Left lung (tissue), 10 donors: ENCODE measurements around the gene CMTM2. TPM values are rescaled to one million over a fixed set of nuclear protein-coding genes. Genes with fewer than 3 reads are reported as not detected.
"Not testable (repeated sequence)": the region's sequence is repeated elsewhere in the genome, so short reads cannot be mapped to it uniquely, and the experiment has no call there.

Experiments
- ATAC-seq: fragments of 200-7000 bp; cut with Tn5 transposase; one replicate; pipeline ENCODE4 v1.9.1; 2020; ENCODE audit warnings: moderate library complexity
- DNase-seq, 4 donors: peaks; one replicate each; pipeline ENCODE4 v3.0.0-alpha.2; 2013 to 2020
- H3K27ac ChIP-seq, 2 donors: fragments of 200-600 bp; sonication (generic) in 1 of 2; one replicate each; pipeline versions ENCODE4 v1.5.0 to v1.8.0; 2020 to 2021
- H3K27me3 ChIP-seq, 2 donors: fragments of 200-600 bp; sonication (generic) in 1 of 2; one replicate each; pipeline versions ENCODE4 v1.5.0 to v1.8.0; 2020 to 2021
- H3K36me3 ChIP-seq, 2 donors: fragments of 200-600 bp; sonication (generic) in 1 of 2; one replicate each; pipeline versions ENCODE4 v1.5.0 to v1.8.0; 2020 to 2021
- H3K4me1 ChIP-seq, 2 donors: fragments of 200-600 bp; one replicate each; pipeline ENCODE4 v1.8.0; 2021
- H3K4me3 ChIP-seq, 2 donors: fragments of 200-600 bp; sonication (generic) in 1 of 2; one replicate each; pipeline versions ENCODE4 v1.5.0 to v1.8.0; 2020 to 2021; ENCODE audit warnings: mild to moderate bottlenecking in 1 of 2
- H3K9me3 ChIP-seq, 2 donors: fragments of 200-600 bp; sonication (generic) in 1 of 2; one replicate each; pipeline versions ENCODE4 v1.5.0 to v1.8.0; 2020 to 2021
- CTCF ChIP-seq, 2 donors: fragments of 200-600 bp; sonication (generic) in 1 of 2; IDR thresholded peaks; one replicate each; pipeline versions ENCODE4 v1.5.0 to v1.8.0; 2021; ENCODE audit warnings: antibody characterized with exemption in 2 of 2
- intact Hi-C, 2 donors: fragments of 100-400 bp; cut with DNase I; formaldehyde crosslinking; loops; one replicate each; pipeline versions ENCODE4 v1.11.2 to v1.14.2; 2022
- polyA plus RNA-seq, 6 donors: library from polyadenylated mRNA; unstranded; fragments of 120-200 nt; gene quantifications; one replicate each; pipeline ENCODE4 v1.2.1, GENCODE V29; 2013; ENCODE audit not compliant: insufficient read length in 6 of 6
- total RNA-seq, 2 donors: library from RNA; stranded (reverse); fragmentation: NEBNext Ultra II Directional; extraction: Animal tissue kit (Norgen Biotek cat#: 25700); gene quantifications; one replicate each; pipeline ENCODE4 v1.2.1, GENCODE V29; 2021
- donor health status: DM: no; HTN: yes; CAD: no.
- donor health status: DM: no; HTN: no; CAD: no.

Gene CMTM2
- total and polyA plus RNA-seq, 8 donors, result 0.52 to 5.4 (median 0.96) TPM

- peaks cover 0 to 23% of the 10 kb centered on the region in 2 donors for H3K36me3 ChIP-seq
- no peaks in the 10 kb centered on the region for H3K27me3 ChIP-seq
- DNase-seq (no peak), ATAC-seq (no peak)
- no peak overlapping the region for H3K4me3 ChIP-seq
- H3K4me1 ChIP-seq, result peaks cover 5 to 9% of the 10 kb centered on the region in 2 donors
- intact Hi-C loops, result no loop called here
- no peaks in the 10 kb centered on the region for H3K9me3 ChIP-seq
- no peak overlapping the region for H3K27ac ChIP-seq
- TF ChIP-seq CTCF (IDR thresholded peaks at IDR 0.05), result no peak
Measured at GRCh38 chr16:66620429-66620795, 41.1 kb downstream of the CMTM2 start.

GRCh38 chr16:66621973-66622372 lies 42.7 kb downstream of the CMTM2 start:
- no peak overlapping the region for H3K4me3 ChIP-seq
- no peaks in the 10 kb centered on the region for H3K27me3 ChIP-seq
- H3K9me3 ChIP-seq, result no peaks in the 10 kb centered on the region
- ATAC-seq, result no peak
- peaks cover 0 to 21% of the 10 kb centered on the region in 2 donors for H3K36me3 ChIP-seq
- no peak for DNase-seq
- intact Hi-C loops, result no loop called here
- no peak for TF ChIP-seq CTCF (IDR thresholded peaks at IDR 0.05)
- peaks cover 5 to 9% of the 10 kb centered on the region in 2 donors for H3K4me1 ChIP-seq
- no peak overlapping the region for H3K27ac ChIP-seq

GRCh38 chr16:66622863-66623262 lies 43.6 kb downstream of the CMTM2 start:
- no peaks in the 10 kb centered on the region for H3K27me3 ChIP-seq
- no peak overlapping the region for H3K27ac ChIP-seq
- DNase-seq (no peak), ATAC-seq (no peak)
- intact Hi-C loops, result no loop called here
- H3K9me3 ChIP-seq, result no peaks in the 10 kb centered on the region
- peaks cover 0 to 21% of the 10 kb centered on the region in 2 donors for H3K36me3 ChIP-seq
- peaks cover 5 to 9% of the 10 kb centered on the region in 2 donors for H3K4me1 ChIP-seq
- no peak for TF ChIP-seq CTCF (IDR thresholded peaks at IDR 0.05)
- no peak overlapping the region for H3K4me3 ChIP-seq

- Histone ChIP-seq H3K4me3 (no peak overlapping the region), H3K36me3 (peaks cover 0 to 21% of the 10 kb centered on the region in 2 donors), H3K9me3 (no peaks in the 10 kb centered on the region), H3K27ac (no peak overlapping the region), H3K27me3 (no peaks in the 10 kb centered on the region), H3K4me1 (peaks cover 2 to 9% of the 10 kb centered on the region in 2 donors)
- DNase-seq (no peak), ATAC-seq (no peak)
- no peak for TF ChIP-seq CTCF (IDR thresholded peaks at IDR 0.05)
- intact Hi-C loops, result no loop called here
Measured at GRCh38 chr16:66623755-66624154, 44.5 kb downstream of the CMTM2 start.

- H3K27me3 ChIP-seq, H3K4me3 ChIP-seq, H3K27ac ChIP-seq, H3K9me3 ChIP-seq, H3K4me1 ChIP-seq, intact Hi-C loops, ATAC-seq, DNase-seq, H3K36me3 ChIP-seq: not testable (repeated sequence)
Measured at GRCh38 chr16:66627611-66628378, 48.5 kb downstream of the CMTM2 start.

- no peak overlapping the region for H3K27ac ChIP-seq
- intact Hi-C loops, result no loop called here
- TF ChIP-seq CTCF (IDR thresholded peaks at IDR 0.05), result no peak
- peaks cover 0 to 6% of the 10 kb centered on the region in 2 donors for H3K36me3 ChIP-seq
- no peak for ATAC-seq
- no peaks in the 10 kb centered on the region for H3K27me3 ChIP-seq
- H3K9me3 ChIP-seq, result no peaks in the 10 kb centered on the region
- no peaks in the 10 kb centered on the region for H3K4me1 ChIP-seq
- no peak overlapping the region for H3K4me3 ChIP-seq
- DNase-seq, result no peak
Measured at GRCh38 chr16:66629856-66630255, 50.6 kb downstream of the CMTM2 start.

- H3K4me1 ChIP-seq, H3K27me3 ChIP-seq, H3K4me3 ChIP-seq, ATAC-seq, H3K9me3 ChIP-seq, H3K27ac ChIP-seq, DNase-seq, intact Hi-C loops: not testable (repeated sequence)
- H3K36me3 ChIP-seq, result peaks cover 0 to 12% of the 10 kb centered on the region in 2 donors
Measured at GRCh38 chr16:66630561-66631260, 51.4 kb downstream of the CMTM2 start.

GRCh38 chr16:66631558-66631957 lies 52.3 kb downstream of the CMTM2 start:
- H3K9me3 ChIP-seq, DNase-seq, H3K27me3 ChIP-seq, H3K4me1 ChIP-seq, ATAC-seq, intact Hi-C loops, H3K4me3 ChIP-seq, H3K27ac ChIP-seq: not testable (repeated sequence)
- H3K36me3 ChIP-seq, result peaks cover 0 to 20% of the 10 kb centered on the region in 2 donors
